Measurements from ENCODE around the gene CTAGE1. TPM values are rescaled to one million over a fixed set of nuclear protein-coding genes. Genes with fewer than 3 reads are reported as not detected.

CTAGE1 gene
- total and polyA plus RNA-seq, 2 donors (not counting 1 experiment from before 2014, with no cell fraction given): not detected

- Mint-ChIP-seq H3K4me1 (no peaks in the 10 kb centered on the region), H3K4me3 (no peak overlapping the region), H3K27me3 (no peaks in the 10 kb centered on the region), H3K27ac (no peak overlapping the region), H3K9me3 (ENCODE audit: insufficient read depth) (peaks cover 3% of the 10 kb centered on the region)
- no peaks in the 10 kb centered on the region for H4K20me1 ChIP-seq (ENCODE audit: control insufficient read depth, insufficient read depth, low read length, poor library complexity, severe bottlenecking)
- TF ChIP-seq EZH2 (IDR thresholded peaks at IDR 0.05; ENCODE audit: borderline replicate concordance, insufficient read depth, low read depth, low read length, poor library complexity, severe bottlenecking): no peak
- no peak for TF ChIP-seq CTCF (IDR thresholded peaks at IDR 0.05)
- CTCF ChIA-PET: no interaction called here
- H3K9me3 ChIP-seq (ENCODE audit: control extremely low read depth in 1 of 3, control insufficient read depth in 2 of 3, insufficient read depth in 1 of 3, low read length in 2 of 3): peaks cover 0 to 10% (median 0%) of the 10 kb centered on the region in 3 donors
- H3K36me3 ChIP-seq (replicated peaks in 1 of 2; ENCODE audit: control extremely low read depth in 1 of 2, control insufficient read depth in 1 of 2, extremely low read depth in 1 of 2, insufficient read depth in 2 of 2, low read length in 1 of 2): no peaks in the 10 kb centered on the region
- no CpG with 5 or more reads among the region's 3 CpGs for WGBS (ENCODE audit: insufficient coverage)
- no peak overlapping the region for H3K4me2 ChIP-seq (replicated peaks; ENCODE audit: low read depth, low read length, poor library complexity, severe bottlenecking)
- no peaks in the 10 kb centered on the region for H3K4me1 ChIP-seq (ENCODE audit: control insufficient read depth in 2 of 2, insufficient read depth in 2 of 2, low read length in 2 of 2)
- no peak overlapping the region for H3K4me3 ChIP-seq (ENCODE audit: control extremely low read depth in 1 of 5, extremely low read depth in 1 of 5, insufficient read depth in 1 of 5, low read depth in 2 of 5, low read length in 4 of 5)
- no peak for DNase-seq
- no peak overlapping the region for H3K27ac ChIP-seq (ENCODE audit: low read length in 2 of 2)
- no peak overlapping the region for H3K9ac ChIP-seq (ENCODE audit: low read length)
- POLR2A ChIA-PET: no interaction called here
- ATAC-seq (ENCODE audit: low read depth): no peak
- no peaks in the 10 kb centered on the region for H3K79me2 ChIP-seq (ENCODE audit: control insufficient read depth, insufficient read depth, low read length)
- H2AFZ ChIP-seq (ENCODE audit: insufficient read depth, low read depth, low read length, poor library complexity, severe bottlenecking): no peak overlapping the region
- H3K27me3 ChIP-seq (replicated peaks in 1 of 4; ENCODE audit: control extremely low read depth in 1 of 4, control insufficient read depth in 3 of 4, insufficient read depth in 4 of 4, low read length in 3 of 4): no peaks in the 10 kb centered on the region
- intact Hi-C loops (cut with micrococcal nuclease): no loop called here
Measured at GRCh38 chr18:22410126-22410525, 7.6 kb downstream of the CTAGE1 start.

GRCh38 chr18:22409445-22409844 is 8.3 kb downstream of the CTAGE1 start:
- no peaks in the 10 kb centered on the region for H3K79me2 ChIP-seq (ENCODE audit: control insufficient read depth, insufficient read depth, low read length)
- H3K4me2 ChIP-seq (replicated peaks; ENCODE audit: low read depth, low read length, poor library complexity, severe bottlenecking): no peak overlapping the region
- POLR2A ChIA-PET: no interaction called here
- intact Hi-C loops (cut with micrococcal nuclease): no loop called here
- no peak for DNase-seq
- Mint-ChIP-seq H3K27ac (no peak overlapping the region), H3K4me1 (no peaks in the 10 kb centered on the region), H3K9me3 (ENCODE audit: insufficient read depth) (peaks cover 6% of the 10 kb centered on the region), H3K27me3 (no peaks in the 10 kb centered on the region), H3K4me3 (no peak overlapping the region)
- no peaks in the 10 kb centered on the region for H4K20me1 ChIP-seq (ENCODE audit: control insufficient read depth, insufficient read depth, low read length, poor library complexity, severe bottlenecking)
- H3K36me3 ChIP-seq (replicated peaks in 1 of 2; ENCODE audit: control extremely low read depth in 1 of 2, control insufficient read depth in 1 of 2, extremely low read depth in 1 of 2, insufficient read depth in 2 of 2, low read length in 1 of 2): no peaks in the 10 kb centered on the region
- no peak for ATAC-seq (ENCODE audit: low read depth)
- 0% methylated on average over 1 of the region's 1 CpG for WGBS (ENCODE audit: insufficient coverage)
- no peak overlapping the region for H3K9ac ChIP-seq (ENCODE audit: low read length)
- peaks cover 0 to 10% (median 0%) of the 10 kb centered on the region in 3 donors for H3K9me3 ChIP-seq (ENCODE audit: control extremely low read depth in 1 of 3, control insufficient read depth in 2 of 3, insufficient read depth in 1 of 3, low read length in 2 of 3)
- H2AFZ ChIP-seq (ENCODE audit: insufficient read depth, low read depth, low read length, poor library complexity, severe bottlenecking): no peak overlapping the region
- H3K27me3 ChIP-seq (replicated peaks in 1 of 4; ENCODE audit: control extremely low read depth in 1 of 4, control insufficient read depth in 3 of 4, insufficient read depth in 4 of 4, low read length in 3 of 4): no peaks in the 10 kb centered on the region
- CTCF ChIA-PET: no interaction called here
- H3K4me1 ChIP-seq (ENCODE audit: control insufficient read depth in 2 of 2, insufficient read depth in 2 of 2, low read length in 2 of 2): no peaks in the 10 kb centered on the region
- no peak overlapping the region for H3K27ac ChIP-seq (ENCODE audit: low read length in 2 of 2)
- TF ChIP-seq CTCF (IDR thresholded peaks at IDR 0.05): no peak
- no peak for TF ChIP-seq EZH2 (IDR thresholded peaks at IDR 0.05; ENCODE audit: borderline replicate concordance, insufficient read depth, low read depth, low read length, poor library complexity, severe bottlenecking)
- no peak overlapping the region for H3K4me3 ChIP-seq (ENCODE audit: control extremely low read depth in 1 of 5, extremely low read depth in 1 of 5, insufficient read depth in 1 of 5, low read depth in 2 of 5, low read length in 4 of 5)
